ENCODE data around the gene PFKFB2.

The PFKFB2 gene

DNA sequence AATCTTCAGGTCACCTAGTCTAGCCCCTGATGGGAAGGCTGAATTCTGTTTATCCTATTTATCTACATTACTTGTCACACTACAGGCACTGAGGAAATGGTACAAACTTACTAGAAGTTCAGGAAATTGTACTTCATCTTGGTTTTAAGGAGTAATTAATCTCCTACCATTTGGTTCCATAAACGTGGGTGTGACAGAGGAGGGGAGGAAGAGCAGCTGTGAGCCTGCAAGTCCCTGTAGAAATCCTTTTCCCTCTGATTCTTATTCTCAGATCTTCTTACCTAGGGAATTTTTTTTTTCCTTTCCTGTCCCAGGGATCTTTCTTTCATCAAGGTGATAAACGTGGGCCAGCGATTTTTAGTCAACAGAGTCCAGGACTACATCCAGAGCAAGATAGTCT is 14.1 kb downstream of the PFKFB2 start:
- DNase-seq (ENCODE audit: low spot score) = no peak

DNA sequence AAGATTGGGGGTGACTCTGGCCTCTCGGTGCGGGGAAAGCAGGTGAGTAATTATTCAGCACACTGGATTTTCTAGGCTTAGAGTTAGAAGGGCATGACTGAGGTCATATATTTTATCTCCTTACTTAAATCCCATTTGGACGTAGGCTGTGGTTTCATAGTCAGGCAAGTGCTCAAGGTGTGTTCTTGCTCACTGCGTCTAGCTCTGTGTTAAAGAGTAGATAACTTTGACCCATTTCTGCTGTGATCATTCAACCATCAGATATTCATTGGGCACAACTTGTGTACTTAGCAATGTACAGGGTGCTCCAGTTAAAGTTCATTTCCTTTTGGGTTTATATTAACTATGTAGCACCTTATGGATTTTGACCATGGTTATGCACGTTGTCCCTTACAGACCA is 14.6 kb downstream of the PFKFB2 start:
- DNase-seq (ENCODE audit: low spot score) = no peak

DNA sequence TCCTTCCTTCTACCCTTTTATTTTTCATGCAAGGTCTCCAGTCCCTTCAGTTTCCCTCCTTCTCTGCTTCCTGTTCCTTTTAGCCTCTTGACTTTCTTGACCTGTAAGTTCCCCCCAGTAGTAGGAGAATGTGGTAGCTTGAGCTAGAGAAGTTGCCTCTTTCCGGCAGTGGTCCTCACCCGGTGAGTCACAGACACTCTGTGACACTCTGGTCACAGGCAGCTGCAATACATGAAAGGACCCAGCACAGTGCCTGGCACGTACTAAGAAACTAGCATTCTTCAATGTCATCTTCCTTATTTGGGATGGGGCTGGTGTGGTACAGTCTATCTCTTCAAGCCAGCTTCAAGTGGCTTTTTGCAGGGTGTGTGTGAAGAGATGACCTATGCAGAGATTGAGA is 16.0 kb downstream of the PFKFB2 start:
- no peak for DNase-seq (ENCODE audit: low spot score)

DNA sequence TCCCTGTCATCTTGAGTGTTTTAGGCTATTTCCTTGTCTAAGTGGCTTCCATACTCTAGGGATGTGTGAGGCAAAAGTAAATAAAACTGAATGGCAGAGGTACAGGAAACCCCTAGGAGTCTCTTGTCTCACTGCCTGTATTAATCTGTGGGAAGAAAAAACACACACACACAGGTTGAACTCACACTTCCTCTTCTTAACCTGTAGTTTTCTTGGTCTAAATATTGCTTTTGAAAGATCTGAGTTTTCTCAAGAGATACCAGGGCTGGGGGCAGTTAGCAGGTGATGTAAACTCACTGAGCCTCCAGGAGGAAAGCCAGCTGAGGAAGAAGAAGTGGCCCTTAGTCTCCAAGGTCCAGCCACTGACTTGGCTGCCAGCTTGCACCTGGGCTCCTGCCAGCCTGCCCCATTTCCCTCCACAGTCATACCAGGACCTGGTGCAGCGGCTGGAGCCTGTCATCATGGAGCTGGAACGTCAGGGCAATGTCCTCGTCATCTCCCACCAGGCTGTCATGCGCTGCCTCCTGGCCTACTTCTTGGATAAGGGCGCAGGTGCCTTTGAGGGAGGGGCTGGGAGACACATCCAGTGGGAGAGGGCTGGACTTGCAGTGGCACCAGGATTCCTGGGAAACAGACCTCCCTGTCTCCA is 16.9 kb downstream of the PFKFB2 start:
- no peak for DNase-seq (ENCODE audit: low spot score)

DNA sequence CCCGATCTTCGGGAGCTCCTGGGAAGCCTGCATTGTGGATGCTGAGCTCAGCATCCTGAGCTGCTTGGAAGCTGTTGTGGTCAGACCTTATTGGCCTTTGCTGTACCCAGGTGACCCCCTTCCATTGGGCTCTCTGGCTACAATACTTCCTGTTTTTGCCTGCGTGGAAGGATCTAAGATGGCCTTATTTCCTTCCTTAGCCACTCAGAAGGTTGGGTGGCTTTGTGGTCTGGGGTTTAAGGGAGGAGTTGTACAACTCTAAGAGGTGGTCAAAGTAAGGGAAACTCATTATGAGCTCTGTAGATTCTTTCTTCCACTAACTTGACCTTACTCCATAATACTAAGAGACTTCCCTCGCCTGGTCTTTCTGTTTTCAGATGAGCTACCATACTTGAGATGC is 17.7 kb downstream of the PFKFB2 start:
- DNase-seq (ENCODE audit: low spot score) = no peak

DNA sequence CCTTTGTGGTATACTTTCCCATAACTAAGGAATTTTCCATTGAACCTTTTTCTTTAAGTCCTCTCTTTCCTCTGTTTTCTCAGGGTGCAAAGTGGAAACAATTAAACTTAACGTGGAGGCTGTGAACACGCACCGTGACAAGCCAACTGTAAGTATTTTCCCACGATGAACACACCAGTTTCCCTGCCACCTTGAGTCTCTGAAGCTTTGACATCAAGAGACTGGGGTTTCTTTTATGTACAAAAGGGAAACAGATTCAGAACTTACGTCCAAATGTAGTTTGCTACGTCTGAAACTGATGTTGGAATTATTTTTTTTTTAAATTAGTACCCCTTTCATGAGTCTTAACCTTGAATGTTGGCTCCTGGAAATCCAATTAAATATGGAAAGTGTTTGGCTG is 18.4 kb downstream of the PFKFB2 start:
- DNase-seq (ENCODE audit: low spot score) = no peak

DNA sequence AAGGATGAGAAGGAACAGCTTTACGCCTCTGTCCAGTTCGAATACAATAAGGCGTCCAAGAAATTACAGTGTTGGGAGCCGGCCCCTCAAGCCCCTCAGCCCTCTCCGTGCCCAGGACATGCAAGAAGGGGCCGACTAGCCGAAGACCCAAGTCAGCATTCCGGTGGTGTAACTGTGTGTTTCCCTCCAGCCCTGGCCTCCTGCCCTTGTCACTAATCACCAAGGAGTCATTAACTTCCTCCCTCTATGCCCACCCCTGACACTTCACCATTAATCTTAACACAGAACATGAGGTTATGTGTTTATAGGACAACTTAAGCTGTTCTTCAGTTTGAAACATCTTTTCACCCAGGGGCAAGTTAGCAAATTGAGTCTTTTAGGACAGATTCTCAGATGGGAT is 19.2 kb downstream of the PFKFB2 start:
- DNase-seq (ENCODE audit: low spot score) = no peak

DNA sequence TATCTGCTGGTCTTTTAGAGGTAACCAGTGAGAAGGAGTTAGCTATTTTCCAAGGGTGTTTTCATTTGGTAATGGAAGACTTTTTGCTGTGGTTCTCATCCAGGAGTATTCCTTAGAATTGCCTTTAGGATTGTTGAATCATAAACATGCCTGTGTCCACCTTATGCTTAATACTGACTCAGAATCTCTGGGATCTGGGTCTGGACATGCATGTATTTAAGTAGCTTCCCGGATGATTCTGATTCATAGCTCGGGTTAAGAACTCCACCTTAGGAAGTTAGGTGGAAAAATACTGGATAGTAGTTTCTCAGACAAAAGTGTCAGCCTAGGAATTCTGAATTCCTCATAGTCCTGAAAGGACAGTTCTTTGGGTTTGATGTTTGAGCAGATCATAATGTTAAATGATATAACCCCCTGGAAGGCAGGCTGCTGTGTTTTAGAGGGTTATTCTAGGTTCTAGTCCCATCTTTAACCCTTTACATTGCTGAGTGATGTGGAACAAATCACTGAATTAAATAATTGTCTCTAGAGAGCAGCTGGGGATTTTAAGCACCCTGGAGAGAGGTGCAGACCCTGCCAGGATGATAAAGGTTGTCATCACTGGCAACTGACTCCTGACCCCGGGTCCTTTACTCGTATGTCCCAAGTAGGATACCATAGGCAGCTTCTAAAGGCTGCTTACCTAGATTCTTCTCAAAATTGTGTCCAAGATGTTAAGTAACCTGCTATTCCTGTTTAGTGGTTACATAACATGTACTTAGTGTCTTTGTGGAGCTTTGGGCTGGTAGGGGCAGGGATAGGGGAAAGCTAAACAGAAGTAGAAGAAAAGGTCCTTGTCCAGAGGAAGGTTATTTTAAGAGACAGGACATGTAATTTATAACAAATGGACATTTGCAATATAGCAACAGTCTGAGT is 21.1 kb downstream of the PFKFB2 start:
- DNase-seq (ENCODE audit: low spot score) = no peak

DNA sequence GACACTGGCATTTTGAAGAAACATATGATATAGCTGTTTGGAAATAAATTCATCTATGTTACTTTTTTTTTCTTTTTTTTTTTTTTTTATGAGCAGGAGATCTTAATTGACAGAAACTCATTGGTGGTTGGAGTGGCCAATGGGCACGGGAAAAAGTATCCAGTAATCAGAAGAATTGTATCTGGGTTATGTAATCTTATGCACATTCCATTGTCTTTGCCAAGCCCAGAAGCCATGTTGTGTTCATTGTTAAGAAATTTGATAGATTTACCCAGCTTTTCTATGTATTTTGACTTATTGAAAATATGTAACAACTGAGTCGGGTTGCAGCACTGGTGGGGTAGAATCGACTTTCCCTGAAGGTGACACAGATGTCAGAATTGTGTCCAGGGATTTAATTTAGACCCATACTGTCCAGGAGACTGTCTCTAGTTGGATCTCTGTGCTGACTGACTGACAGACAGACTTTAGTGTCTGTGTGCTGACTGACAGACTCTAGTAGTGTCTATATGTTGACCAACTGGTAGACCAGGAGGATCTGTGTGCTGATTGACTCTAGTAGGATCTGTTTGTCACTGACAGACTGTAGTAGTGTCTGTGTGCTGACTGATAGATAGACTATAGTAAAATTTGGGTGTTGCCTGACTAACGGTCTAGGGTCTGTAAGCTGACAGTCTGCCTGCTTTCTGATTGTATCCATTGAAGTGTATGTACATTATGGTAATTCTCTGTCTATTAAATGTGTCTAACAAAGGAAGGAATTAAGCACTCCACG is 23.3 kb downstream of the PFKFB2 start:
- DNase-seq (ENCODE audit: low spot score) = no peak

DNA sequence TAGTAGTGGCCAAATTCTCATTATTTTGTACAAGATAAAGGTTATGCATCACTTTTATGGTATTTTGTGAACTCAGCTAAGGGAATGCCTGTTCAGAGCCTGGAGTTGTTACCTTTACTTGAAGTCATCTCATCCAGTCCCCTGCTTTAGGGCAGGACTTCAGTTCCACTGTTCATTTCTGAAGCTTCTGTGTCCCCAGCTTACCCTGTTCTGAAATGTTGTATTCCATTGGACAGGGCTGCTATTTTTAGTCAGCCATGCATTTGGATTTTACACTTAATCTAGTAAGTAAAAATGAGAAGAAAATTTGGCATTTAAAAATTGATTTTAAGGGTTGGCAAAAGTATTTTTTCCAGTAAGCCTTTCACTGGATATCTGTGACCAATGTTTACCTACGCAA is 23.9 kb downstream of the PFKFB2 start:
- DNase-seq (ENCODE audit: low spot score) = no peak

DNA sequence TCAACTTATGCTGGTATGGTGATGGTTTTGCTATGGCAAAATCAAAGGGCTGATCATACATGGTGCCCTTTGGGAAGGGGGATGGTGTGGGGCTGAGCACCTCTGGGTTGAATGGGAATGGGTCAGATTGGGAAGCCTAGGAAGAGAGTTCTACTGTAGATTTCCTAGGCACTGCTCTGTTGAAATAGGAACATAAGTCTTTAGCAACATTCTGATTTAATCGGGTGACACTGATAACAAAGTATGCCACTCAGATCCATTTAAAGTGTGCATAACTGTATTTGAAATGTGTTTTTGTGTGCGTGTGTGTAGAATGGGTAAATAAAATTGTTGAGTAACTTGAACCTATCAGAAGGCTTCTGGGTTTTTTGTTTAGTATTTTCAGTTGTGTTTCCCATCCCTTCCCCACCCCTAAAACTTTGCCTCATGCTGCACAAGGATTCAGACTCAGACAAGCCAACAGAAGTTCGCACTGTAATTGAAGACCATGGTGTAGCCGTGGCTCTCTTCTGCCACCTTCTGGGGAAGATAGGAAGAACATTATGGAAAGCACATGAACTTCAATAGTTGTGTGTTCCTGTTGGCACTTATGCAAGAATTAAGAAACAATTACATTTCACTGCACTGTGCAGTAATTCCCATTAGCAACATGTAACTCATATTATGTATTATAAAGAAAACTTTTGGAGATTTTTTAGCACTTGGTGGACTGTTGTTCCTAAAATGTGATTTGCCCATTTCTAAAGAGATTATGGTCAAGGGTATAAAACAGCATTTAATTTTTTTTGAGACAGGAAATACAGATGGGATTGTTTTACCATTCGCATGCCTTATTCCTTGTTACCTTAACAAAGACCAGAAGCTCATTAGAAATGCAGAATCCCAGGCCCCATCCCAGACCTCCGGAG is 24.6 kb downstream of the PFKFB2 start:
- peak; percentile 69 for DNase-seq (ENCODE audit: low spot score)

DNA sequence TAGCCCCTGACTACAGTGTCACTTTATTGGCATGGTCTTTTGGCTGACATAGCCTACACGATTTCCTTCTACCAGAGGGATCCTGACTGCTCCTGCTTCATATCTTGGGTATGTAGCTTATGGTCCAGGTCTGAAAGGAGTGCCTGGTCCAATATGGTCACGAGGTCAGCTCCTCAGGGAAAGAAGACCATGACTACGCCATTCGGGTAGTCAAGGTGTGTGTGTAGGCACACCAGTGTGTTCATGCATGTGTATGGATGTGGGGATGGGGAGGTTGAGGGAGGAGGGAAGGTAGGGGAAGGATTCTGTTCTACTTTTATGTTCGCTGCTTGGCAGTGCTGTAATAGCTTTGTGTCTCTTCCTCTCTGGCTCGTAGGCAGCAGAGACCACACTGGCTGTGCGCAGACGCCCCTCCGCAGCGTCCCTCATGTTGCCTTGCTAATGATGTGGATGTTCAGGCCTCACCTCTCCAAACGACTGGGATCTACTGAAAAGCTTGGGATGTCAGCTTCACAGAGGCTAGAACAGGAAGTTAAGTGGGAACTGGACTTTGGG is 25.6 kb downstream of the PFKFB2 start:
- no peak for DNase-seq (ENCODE audit: low spot score)

DNA sequence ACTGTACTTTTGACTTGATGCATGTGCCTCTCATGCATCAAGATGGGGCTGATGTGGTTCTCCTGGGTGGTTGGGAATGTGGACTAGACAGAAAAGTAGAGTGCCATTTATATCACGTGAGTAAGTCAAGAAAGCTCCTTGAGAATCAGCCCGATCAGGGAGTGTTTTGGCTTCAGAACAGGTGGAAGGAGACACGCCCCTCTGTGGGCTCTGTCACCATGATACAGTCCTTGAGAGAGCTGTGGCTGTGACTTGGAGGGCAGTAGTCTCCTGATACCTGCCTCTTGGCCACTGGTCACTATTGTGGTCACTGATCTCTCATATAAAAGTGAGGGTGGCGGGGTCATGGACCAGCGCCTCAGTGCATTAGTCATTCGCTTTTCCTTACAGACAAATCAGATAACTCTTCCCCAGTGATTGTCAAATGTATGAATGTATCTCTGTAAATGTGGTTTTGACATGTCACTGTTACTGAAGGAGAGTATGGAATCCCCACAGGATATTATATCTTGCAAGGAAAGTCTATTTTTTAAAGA is 26.7 kb downstream of the PFKFB2 start:
- DNase-seq (ENCODE audit: low spot score) = no peak

DNA sequence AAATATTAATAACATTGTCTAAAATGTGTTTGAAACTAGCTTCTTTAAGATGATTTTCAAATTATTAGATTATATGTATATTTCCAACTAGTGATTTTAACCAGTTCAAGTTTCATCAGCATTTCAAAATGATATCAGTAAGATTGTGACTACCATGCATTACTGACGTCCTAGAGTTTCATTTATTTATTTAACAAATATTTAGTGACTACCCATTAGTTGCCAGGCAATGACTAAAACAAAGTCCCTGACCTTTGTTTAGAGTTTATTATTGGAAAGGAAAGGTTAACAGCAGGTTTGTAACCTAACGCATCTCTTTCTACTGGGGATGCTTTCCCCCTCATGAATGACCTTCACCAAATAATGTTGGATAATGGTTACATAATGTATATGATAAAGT is 28.0 kb downstream of the PFKFB2 start:
- DNase-seq (ENCODE audit: low spot score) = no peak

DNA sequence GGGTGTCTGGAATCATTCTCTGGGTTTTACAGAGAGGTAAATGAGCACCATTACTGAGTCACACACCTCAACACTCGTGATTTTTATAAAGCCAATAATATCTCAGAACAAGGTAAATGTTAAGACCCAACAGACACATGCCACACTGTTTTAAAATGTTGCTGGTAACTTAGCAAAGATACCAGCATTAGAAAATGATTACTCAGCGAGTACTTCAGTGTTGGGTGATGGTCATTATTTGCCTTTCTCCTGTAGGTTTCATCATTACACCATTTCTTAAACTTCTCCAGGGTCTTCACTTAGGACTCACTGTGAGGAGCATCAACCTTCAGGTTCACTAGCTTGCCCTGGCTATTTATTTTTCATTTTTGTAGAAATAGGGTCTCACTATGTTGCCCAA is 28.7 kb downstream of the PFKFB2 start:
- no peak for DNase-seq (ENCODE audit: low spot score)

DNA sequence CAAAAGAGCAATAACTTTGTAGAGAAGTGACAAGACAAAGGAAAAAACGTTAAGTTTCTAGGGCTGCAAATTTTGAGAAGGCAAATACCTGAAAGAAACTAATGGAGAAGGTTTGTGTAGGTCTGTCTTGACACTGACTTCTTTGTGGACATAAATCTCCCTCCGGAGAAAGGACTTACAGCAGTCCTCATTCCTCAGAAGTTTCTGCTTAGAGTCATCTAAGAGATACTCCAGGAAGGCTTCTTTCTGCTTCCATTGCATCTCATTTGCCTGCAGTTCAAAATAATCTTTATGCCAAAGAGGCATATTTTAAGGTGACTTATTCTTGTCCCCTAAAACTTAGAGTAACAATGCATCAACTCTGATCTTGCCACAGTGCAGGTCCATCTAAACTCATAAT is 31.2 kb downstream of the PFKFB2 start:
- no peak for DNase-seq (ENCODE audit: low spot score)

DNA sequence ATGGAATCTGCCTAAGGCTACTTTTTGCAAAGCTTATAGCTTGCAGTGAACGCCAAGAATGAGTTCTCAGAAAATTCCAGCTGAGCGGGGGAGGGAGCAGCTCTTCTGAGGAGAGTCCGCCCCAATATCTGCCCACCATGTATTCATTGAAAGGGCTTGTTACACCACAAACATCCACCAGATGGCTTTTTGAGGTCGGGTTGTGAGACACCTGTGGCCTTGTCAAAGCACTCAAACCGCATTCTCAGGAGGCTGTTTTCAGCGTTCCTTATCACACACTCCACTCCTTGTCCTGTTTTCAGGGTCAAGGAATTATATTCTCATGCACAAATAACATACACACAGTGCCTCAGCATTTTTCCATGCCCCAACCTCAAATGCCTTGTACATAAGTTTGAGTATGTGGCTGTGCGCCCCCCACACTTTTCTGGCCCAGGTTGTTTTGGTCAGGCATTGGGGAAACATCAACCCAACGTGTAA is 31.7 kb downstream of the PFKFB2 start:
- DNase-seq (ENCODE audit: low spot score) = peak; percentile 45

DNA sequence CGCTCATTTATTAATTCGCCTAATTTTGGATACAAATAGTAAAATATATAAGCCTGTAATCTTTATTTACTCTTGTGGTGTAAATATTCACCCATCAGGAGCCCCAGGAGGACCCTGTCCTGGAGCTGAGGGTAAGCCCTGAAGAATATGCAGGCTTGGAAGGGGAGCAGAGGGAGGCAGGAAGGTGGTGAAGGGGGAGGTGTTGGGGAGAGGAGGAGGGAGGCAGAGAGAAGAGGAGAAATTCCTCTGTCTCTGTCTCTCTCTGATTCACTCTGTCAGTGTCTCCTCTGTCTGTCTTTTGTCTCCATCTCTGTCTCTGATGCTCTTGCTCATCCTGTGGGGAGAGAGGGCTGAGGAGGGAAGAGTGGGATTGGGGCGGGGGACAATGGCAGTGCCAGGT is 32.8 kb downstream of the PFKFB2 start:
- no peak for DNase-seq (ENCODE audit: low spot score)

DNA sequence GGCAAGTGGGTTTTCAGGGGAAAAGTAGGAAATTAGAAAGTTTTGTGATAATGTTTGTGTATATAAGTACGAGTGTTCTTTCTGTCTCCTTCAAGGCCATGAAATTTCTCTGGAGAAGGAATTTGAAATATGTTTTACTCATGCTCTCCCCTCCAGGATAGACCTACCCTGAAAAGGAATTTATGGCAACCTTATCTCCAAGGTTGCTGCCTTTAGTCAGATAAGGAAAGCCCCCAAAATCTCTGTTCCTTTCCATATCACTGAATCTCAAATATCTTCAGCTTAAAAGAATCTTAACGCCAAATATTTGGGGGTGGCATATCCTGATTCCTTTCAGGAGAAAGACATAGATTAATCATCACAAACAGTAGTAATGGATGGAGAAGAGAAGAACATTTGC is 35.1 kb downstream of the PFKFB2 start:
- no peak for DNase-seq (ENCODE audit: low spot score)

DNA sequence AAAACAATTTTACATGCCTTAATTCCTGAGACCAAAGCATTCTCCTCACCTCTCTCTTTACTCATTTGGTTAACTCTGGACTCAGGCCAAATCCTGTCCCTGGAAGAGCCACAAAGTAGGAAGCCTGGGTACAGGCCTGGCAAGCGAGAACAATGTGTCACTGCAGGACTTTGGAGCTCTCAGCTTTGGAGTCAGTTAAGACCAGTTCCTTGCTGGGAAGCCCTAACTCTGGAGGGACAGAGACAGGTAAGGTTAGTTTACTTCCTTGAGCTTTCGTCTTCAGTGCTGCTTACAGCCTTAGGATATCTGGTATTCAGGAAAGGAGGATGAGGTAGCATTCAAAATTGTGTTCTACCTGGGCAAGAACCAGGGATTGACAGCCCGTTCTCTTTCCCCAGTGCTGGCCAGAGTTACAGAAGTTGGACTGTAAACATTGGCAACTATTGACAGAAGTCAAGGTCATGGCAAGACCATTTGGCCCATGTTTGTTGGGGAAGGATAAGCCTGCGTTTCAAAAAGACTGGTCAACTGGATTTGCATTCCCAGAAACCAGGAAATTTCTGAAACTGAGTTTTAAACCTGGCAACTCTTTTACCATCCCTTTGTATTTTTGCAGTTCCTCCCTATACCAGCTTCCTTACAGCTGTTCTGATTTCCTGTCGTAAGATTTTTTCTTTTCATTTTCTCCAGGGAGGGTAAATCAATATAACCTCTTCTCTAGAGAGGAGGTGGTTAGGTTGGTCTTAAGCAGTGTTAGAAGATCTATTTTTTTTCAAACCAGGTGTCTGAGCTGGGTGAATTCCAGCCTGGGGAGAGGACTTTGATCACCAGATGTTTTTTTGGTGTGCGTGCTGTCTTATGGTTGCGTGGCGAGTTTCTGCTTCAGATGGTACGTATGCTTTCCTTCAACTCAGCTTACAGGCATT is 35.9 kb downstream of the PFKFB2 start, which contains the start of gene C4BPB:
Gene C4BPB, plus strand, starts transcription at position 160 of the 926 bp plus-strand sequence. Its CDS starts 672 bp downstream, at position 832.
- DNase-seq (ENCODE audit: low spot score) = no peak
